HS-5 (cell line): ENCODE results near the gene FCER2.
A peak's percentile ranks its signal among the peaks of the same experiment; 100 is the strongest.

Experiments used
- DNase-seq: peaks from one replicate; pipeline ENCODE4 v3.0.0-alpha.2; 2012; ENCODE audit warnings: low read depth

The FCER2 gene

DNA sequence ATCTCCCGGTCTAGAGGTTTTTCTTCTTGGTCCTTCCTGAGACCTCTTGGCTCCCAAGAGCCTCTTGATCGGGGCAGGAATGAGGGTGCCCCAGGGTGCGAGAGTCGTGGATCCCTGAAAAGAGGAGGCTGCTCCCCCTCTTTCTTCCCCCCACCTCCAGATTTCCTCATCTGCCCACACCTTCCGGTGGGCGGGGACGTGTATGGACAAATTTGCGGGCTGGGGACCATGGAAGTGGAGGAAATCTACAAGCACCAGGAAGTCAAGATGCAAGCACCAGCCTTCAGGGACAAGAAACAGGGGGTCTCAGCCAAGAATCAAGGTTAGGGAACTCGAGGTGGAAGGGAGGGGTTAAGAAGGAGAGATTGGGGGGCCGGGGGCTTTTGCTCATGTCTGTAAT is 25.1 kb downstream of the FCER2 start, which contains the start of gene MCEMP1:
MCEMP1 (plus strand) TSS at position 237 of the 400 bp plus-strand sequence; CDS start at position 268, 31 bp downstream.
- DNase-seq: no peak

- DNase-seq: no peak
Measured at GRCh38 chr19:7676376-7676775, 25.6 kb downstream of the FCER2 start.

GRCh38 chr19:7674010-7675005 is 27.6 kb downstream of the FCER2 start:
- no peak for DNase-seq

GRCh38 chr19:7672522-7672921 is 29.4 kb downstream of the FCER2 start:
- no peak for DNase-seq

GRCh38 chr19:7670790-7671189 is 31.1 kb downstream of the FCER2 start:
- DNase-seq: no peak

GRCh38 chr19:7670150-7670783 is 31.7 kb downstream of the FCER2 start:
- no peak for DNase-seq

DNA sequence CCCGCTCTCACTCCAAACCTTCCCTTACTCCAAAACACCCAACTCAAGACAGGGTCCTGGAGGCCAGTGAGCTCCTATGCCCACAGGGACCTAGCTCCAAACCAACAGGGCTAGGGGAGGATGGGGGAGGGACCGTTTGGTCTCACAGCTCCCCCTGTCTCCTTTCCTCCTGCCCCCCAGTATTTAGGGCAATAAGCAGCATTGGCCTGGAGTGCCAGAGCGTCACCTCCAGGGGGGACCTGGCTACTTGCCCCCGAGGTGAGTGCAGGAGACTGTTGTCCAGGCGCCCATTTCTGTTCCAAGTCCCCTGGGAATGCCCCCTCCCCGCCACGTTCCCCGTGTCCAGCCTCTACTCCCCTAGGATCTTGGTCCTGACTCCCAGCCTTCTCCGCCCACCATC is 32.3 kb downstream of the FCER2 start:
- DNase-seq: no peak

DNA sequence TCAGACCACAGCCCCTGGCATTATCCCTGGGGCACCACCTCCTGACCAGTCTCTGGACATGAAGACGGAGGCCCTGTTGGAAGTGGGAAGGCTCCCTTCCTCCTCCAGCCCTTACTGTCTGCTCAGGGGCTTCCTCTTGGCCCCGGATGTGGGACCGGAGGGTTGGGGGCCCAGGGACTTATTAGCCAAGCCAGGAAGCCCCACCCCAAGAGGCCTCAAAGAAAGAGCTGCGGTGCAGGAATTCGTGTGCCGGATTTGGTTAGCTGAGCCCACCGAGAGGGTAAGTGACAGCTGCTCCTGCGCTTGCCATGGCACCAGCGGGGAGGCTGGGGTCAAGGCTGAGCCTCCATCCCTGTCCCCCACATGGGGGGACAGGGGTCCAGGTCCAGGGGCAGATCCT is 33.1 kb downstream of the FCER2 start, which contains the start of gene RETN:
RETN (plus strand) TSS at position 208 of the 400 bp plus-strand sequence. CDS start 278 bp downstream, outside the sequence.
- no peak for DNase-seq

GRCh38 chr19:7665076-7665475 is 36.9 kb downstream of the FCER2 start:
- DNase-seq: no peak

DNA sequence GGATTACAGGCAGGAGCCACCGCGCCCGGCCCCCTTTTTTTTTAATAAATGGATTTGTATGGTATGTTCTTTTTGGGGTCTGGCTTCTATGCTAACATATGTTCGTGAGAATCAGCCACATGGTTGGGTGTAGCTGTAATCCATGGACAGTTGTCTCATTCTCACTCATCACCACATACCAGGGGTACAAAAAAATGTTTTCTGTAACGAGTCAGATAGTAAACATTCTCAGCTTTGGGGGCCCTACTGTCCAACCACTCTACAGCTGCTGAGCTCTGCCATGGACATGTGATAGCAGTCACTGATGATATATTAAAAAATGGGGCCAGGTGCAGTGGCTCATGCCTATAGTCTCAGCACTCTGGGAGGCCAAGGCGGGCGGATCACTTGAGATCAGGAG is 38.2 kb downstream of the FCER2 start:
- DNase-seq: no peak

GRCh38 chr19:7662657-7663056 is 39.3 kb downstream of the FCER2 start:
- DNase-seq: no peak

DNA sequence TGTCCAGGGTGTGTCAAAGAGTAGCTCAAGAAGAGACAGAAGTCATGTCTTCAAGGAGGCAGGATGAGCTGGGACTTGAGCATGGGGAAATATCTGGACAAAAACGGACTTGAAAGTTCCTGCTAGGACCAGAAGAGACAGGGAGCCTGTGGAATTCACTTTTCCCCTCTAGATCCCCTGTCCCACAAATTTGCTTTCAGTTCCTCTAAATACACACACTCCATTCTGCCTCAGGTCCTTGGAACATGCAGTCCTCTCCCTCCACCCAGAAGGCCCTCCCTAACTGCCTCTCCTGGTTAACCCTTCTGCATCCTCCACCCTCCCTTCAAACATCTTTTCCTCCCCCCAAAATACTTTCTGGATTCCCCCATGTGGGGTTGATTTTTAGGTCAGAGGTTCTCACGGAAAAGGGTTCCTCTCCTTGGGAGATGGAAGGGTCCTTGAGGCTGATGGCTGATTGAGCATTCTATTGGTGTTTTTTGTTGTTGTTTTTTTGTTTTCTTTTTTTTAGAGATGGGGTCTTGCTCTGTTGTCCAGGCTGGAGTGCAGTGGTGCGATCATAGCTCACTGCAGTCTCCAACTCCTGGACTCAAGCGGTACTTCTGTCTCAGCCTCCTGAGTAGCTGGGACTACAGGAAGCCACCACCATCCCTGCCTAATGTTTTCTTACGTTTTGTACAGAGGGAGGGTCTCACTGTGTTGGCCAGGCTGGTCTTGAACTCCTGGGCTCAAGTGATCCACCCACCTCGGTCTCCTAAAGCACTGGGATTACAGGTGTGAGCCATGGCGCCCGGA is 40.0 kb downstream of the FCER2 start:
- no peak for DNase-seq

GRCh38 chr19:7658219-7658686 is 43.7 kb downstream of the FCER2 start:
- DNase-seq: no peak

GRCh38 chr19:7657131-7657751 is 44.7 kb downstream of the FCER2 start:
- no peak for DNase-seq

GRCh38 chr19:7655581-7655980 is 46.4 kb downstream of the FCER2 start:
- DNase-seq: no peak

DNA sequence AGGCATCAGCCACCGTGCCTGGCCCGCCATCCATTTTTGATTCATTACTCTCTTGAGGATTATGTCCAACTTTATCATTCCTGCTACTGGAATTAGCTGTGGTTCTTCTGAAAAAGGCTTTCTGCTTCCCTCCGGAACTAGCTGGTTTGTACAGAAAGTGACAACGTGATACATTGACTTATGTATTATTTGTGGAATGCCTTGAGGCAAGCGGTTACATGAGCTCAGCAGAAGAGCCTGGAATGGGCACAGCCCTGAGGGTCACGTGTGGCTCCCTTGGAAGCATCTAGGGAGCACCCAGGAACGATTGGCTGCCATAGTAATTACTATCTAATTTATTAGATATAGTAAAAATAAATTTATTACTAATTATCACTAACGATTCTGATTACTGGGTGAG is 47.5 kb downstream of the FCER2 start:
- no peak for DNase-seq

GRCh38 chr19:7652061-7652641 is 49.8 kb downstream of the FCER2 start:
- peak; percentile 41 for DNase-seq

DNA sequence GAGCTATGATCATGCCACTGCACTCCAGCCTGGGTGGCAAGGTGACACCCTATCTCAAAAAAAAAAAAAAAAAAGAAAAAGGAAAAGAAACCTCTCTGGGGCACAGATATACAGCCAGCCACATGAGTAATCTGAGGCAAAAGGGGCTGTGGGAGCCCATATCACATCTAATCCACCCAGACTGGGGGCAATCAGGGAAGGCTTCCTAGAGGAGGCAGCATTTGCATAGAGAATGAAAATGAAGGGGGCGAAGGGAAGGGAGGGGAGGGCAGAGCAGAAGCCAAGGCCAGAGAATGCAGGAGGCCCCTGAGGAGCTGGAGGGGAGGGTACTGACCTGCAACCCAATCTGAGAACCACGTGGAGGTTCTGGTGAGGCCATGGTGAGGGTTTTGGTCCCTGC is 51.8 kb downstream of the FCER2 start:
- DNase-seq: no peak

GRCh38 chr19:7648265-7649014 is 53.5 kb downstream of the FCER2 start:
- no peak for DNase-seq

DNA sequence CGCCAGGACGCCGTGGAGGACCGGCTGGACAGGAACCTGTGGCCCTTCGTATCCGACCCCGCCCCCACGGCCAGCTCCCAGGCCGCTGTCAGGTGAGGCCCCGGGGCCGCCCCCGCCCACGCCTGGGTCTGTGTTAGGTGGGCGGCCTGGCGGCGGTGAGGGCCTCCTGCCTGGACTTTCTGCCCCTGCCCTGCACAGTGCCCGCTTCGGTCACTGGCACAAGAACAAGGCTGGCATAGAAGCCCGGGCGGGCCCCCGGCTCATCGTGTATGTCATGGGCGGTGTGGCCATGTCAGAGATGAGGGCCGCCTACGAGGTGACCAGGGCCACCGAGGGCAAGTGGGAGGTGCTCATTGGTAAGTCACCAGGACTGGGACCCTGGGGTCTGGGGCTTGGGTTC is 54.8 kb downstream of the FCER2 start:
- no peak for DNase-seq

DNA sequence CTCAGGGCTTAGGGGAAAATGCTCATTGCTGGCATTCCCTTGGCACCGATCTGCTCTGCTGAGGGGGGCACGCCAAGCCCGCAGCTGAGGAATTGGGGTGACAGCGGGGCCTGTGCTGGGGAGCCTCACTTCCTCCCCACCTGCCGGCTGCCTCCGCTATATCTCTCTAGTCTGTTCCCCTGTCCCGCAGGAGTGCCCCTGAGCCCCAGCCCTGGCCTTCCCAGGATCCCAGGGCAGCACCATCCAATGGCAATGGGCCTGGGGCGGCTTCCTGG is 55.6 kb downstream of the FCER2 start:
- DNase-seq: no peak
